Activated effector memory CD4-positive, alpha-beta T cell treated with anti-CD3 and anti-CD28 coated beads, Interleukin-2, amount 50 U/mL, for 16 hours (primary cell): Measurements from ENCODE around the gene CNNM2.
"Not testable (repeated sequence)": the region's sequence is repeated elsewhere in the genome, so short reads cannot be mapped to it uniquely, and the experiment has no call there.

Experiments used
- DNase-seq: peaks from one replicate; pipeline ENCODE4 v3.0.0-alpha.2; 2020

Gene CNNM2

GRCh38 chr10:102927311-102928010, 9.4 kb downstream of the CNNM2 start:
- no peak for DNase-seq

GRCh38 chr10:102928442-102928841, 10.3 kb downstream of the CNNM2 start:
- DNase-seq = not testable (repeated sequence)

- DNase-seq = no peak
These were observed 12.6 kb downstream of the CNNM2 start for GRCh38 chr10:102930720-102931119.

- no peak for DNase-seq
These were observed 13.5 kb downstream of the CNNM2 start for GRCh38 chr10:102931643-102932042.

- no peak for DNase-seq
These were observed 17.4 kb downstream of the CNNM2 start for GRCh38 chr10:102935505-102935904.

GRCh38 chr10:102935939-102936605, 18.0 kb downstream of the CNNM2 start:
- DNase-seq = no peak

GRCh38 chr10:102941401-102941800, 23.3 kb downstream of the CNNM2 start:
- DNase-seq = no peak

- DNase-seq = no peak
These were observed 27.4 kb downstream of the CNNM2 start for GRCh38 chr10:102945449-102945848.

GRCh38 chr10:102945962-102946361, 27.9 kb downstream of the CNNM2 start:
- DNase-seq = no peak

GRCh38 chr10:102946992-102947391, 28.9 kb downstream of the CNNM2 start:
- DNase-seq = no peak

GRCh38 chr10:102948176-102948575, 30.1 kb downstream of the CNNM2 start:
- no peak for DNase-seq

- DNase-seq = no peak
These were observed 30.7 kb downstream of the CNNM2 start for GRCh38 chr10:102948786-102949185.

- DNase-seq = no peak
These were observed 31.8 kb downstream of the CNNM2 start for GRCh38 chr10:102949916-102950315.

GRCh38 chr10:102951316-102951715, 33.2 kb downstream of the CNNM2 start:
- DNase-seq = no peak

- no peak for DNase-seq
These were observed 41.3 kb downstream of the CNNM2 start for GRCh38 chr10:102959360-102959759.

GRCh38 chr10:102960157-102960556, 42.1 kb downstream of the CNNM2 start:
- no peak for DNase-seq

- no peak for DNase-seq
These were observed 44.2 kb downstream of the CNNM2 start for GRCh38 chr10:102962267-102962666.

- DNase-seq = no peak
These were observed 45.1 kb downstream of the CNNM2 start for GRCh38 chr10:102962951-102963755.

GRCh38 chr10:102963756-102964025, 45.6 kb downstream of the CNNM2 start:
- DNase-seq = no peak

GRCh38 chr10:102964064-102964463, 46.0 kb downstream of the CNNM2 start:
- not testable (repeated sequence) for DNase-seq

- no peak for DNase-seq
These were observed 46.6 kb downstream of the CNNM2 start for GRCh38 chr10:102964713-102965112.

- no peak for DNase-seq
These were observed 47.3 kb downstream of the CNNM2 start for GRCh38 chr10:102965311-102965851.

GRCh38 chr10:102967123-102967522, 49.0 kb downstream of the CNNM2 start:
- DNase-seq = no peak
